GM23338 (cell line): ENCODE data around the gene PPHLN1. TPM values are rescaled to one million over a fixed set of nuclear protein-coding genes. Genes with fewer than 3 reads are reported as not detected.

Source experiments
- ATAC-seq: fragments of 200-7000 bp; cut with Tn5 transposase; 3 replicates; pipeline ENCODE4 v1.9.1; 2020
- DNase-seq: peaks from one replicate; pipeline ENCODE4 v3.0.0-alpha.2; 2015; ENCODE audit warnings: low spot score
- H2AFZ ChIP-seq: fragments of 200-600 bp; sonication (generic); 2 replicates; pipeline ENCODE4 v1.8.0; 2016; ENCODE audit warnings: antibody characterized with exemption, mild to moderate bottlenecking, moderate library complexity
- H3F3A ChIP-seq: fragments of 200-600 bp; sonication (generic); replicated peaks from 2 replicates; pipeline ENCODE4 v1.8.0; 2017; ENCODE audit warnings: antibody characterized with exemption, mixed run types, low read depth
- H3K27ac ChIP-seq: fragments of 200-600 bp; sonication (generic); 2 replicates; pipeline ENCODE4 v1.6.1; 2016; ENCODE audit warnings: low read depth
- H3K27me3 ChIP-seq: fragments of 200-600 bp; sonication (generic); 2 replicates; pipeline ENCODE4 v1.8.0; 2016; ENCODE audit warnings: mild to moderate bottlenecking, mixed run types, moderate library complexity; ENCODE audit not compliant: insufficient read depth
- H3K36me3 ChIP-seq: fragments of 200-600 bp; sonication (generic); 2 replicates; pipeline ENCODE4 v1.8.0; 2016; ENCODE audit warnings: mild to moderate bottlenecking; ENCODE audit not compliant: insufficient read depth
- H3K4me1 ChIP-seq: fragments of 200-600 bp; sonication (generic); 2 replicates; pipeline ENCODE4 v1.8.0; 2016; ENCODE audit warnings: mild to moderate bottlenecking, moderate library complexity; ENCODE audit not compliant: insufficient read depth
- H3K4me2 ChIP-seq: fragments of 200-600 bp; sonication (generic); 2 replicates; pipeline ENCODE4 v1.7.1; 2017; ENCODE audit warnings: mixed run types
- H3K4me3 ChIP-seq: fragments of 200-600 bp; sonication (generic); 2 replicates; pipeline ENCODE4 v1.6.1; 2016; ENCODE audit warnings: mixed run types
- H3K79me2 ChIP-seq: fragments of 200-600 bp; sonication (generic); replicated peaks from 2 replicates; pipeline ENCODE4 v1.8.0; 2017; ENCODE audit warnings: mild to moderate bottlenecking; ENCODE audit not compliant: insufficient read depth
- H3K9me2 ChIP-seq: fragments of 200-600 bp; sonication (generic); 2 replicates; pipeline ENCODE4 v1.8.0; 2017; ENCODE audit not compliant: insufficient read depth
- H4K20me1 ChIP-seq: fragments of 200-600 bp; sonication (generic); replicated peaks from 2 replicates; pipeline ENCODE4 v1.8.0; 2017; ENCODE audit warnings: mild to moderate bottlenecking; ENCODE audit not compliant: insufficient read depth
- H3K27ac Mint-ChIP-seq: 2 replicates; pipeline ENCODE4 v1.8.0; 2020; ENCODE audit warnings: inconsistent platforms, mild to moderate bottlenecking, moderate library complexity, mixed read lengths
- H3K27me3 Mint-ChIP-seq: 3 replicates; pipeline ENCODE4 v1.8.0; 2022; ENCODE audit warnings: low read depth, mild to moderate bottlenecking, moderate library complexity, mixed read lengths, inconsistent platforms; ENCODE audit not compliant: insufficient read depth, poor library complexity
- H3K36me3 Mint-ChIP-seq: 3 replicates; pipeline ENCODE4 v1.8.0; 2021; ENCODE audit warnings: low read depth, mild to moderate bottlenecking, inconsistent platforms, moderate library complexity, mixed read lengths
- H3K4me1 Mint-ChIP-seq: 3 replicates; pipeline ENCODE4 v1.8.0; 2020; ENCODE audit warnings: mild to moderate bottlenecking, inconsistent platforms, mixed read lengths
- H3K4me3 Mint-ChIP-seq: 3 replicates; pipeline ENCODE4 v1.8.0; 2021; ENCODE audit warnings: moderate library complexity, mild to moderate bottlenecking, inconsistent platforms, mixed read lengths
- H3K9me3 Mint-ChIP-seq: 3 replicates; pipeline ENCODE4 v1.8.0; 2020; ENCODE audit warnings: moderate library complexity, mild to moderate bottlenecking, inconsistent platforms, mixed read lengths
- CREB1 ChIP-seq: fragments of 250-450 bp; sonication (Bioruptor Pico); IDR thresholded peaks from 2 replicates; pipeline ENCODE4 v1.5.0; 2020; ENCODE audit warnings: low read depth, mild to moderate bottlenecking, moderate library complexity
- CTCF ChIP-seq, 2 experiments: fragments of 200-600 bp in 1 of 2; sonication (generic) in 1 of 2; conservative IDR thresholded peaks; 2 replicates each; pipeline versions ENCODE4 v1.5.1 to v1.6.1; 2016 to 2017; ENCODE audit warnings: antibody characterized with exemption in 2 of 2, low read depth in 2 of 2, mild to moderate bottlenecking in 2 of 2, moderate library complexity in 1 of 2
- ETS1 ChIP-seq: IDR thresholded peaks from 2 replicates; pipeline ENCODE4 v1.6.1; 2016; ENCODE audit warnings: antibody characterized with exemption
- EZH2 ChIP-seq: fragments of 200-600 bp; sonication (generic); IDR thresholded peaks from one replicate; pipeline ENCODE4 v1.8.0; 2017; ENCODE audit warnings: antibody characterized with exemption, mild to moderate bottlenecking, low read depth; ENCODE audit not compliant: unreplicated experiment
- EZH2phosphoT487 ChIP-seq: fragments of 200-600 bp; sonication (generic); IDR thresholded peaks from one replicate; pipeline ENCODE4 v1.8.1; 2018; ENCODE audit warnings: antibody characterized with exemption; ENCODE audit not compliant: unreplicated experiment
- JUNB ChIP-seq: IDR thresholded peaks from one replicate; pipeline ENCODE4 v1.6.1; 2016; ENCODE audit warnings: antibody characterized with exemption; ENCODE audit not compliant: unreplicated experiment
- NANOG ChIP-seq: IDR thresholded peaks from 2 replicates; pipeline ENCODE4 v1.6.1; 2016; ENCODE audit warnings: antibody characterized with exemption, borderline replicate concordance
- POLR2AphosphoS5 ChIP-seq: IDR thresholded peaks from 2 replicates; pipeline ENCODE4 v1.6.1; 2016; ENCODE audit warnings: antibody characterized with exemption, low read depth
- REST ChIP-seq: IDR thresholded peaks from one replicate; pipeline ENCODE4 v1.6.1; 2018; ENCODE audit warnings: antibody characterized with exemption; ENCODE audit not compliant: unreplicated experiment
- STAT1 ChIP-seq: IDR thresholded peaks from one replicate; pipeline ENCODE4 v1.6.1; 2016; ENCODE audit warnings: antibody characterized with exemption; ENCODE audit not compliant: unreplicated experiment
- ZNF114 ChIP-seq: fragments of 250-450 bp; sonication (Bioruptor Pico); IDR thresholded peaks from 2 replicates; pipeline ENCODE4 v1.5.0; 2020; ENCODE audit warnings: mild to moderate bottlenecking, moderate library complexity
- ZNF331 ChIP-seq: fragments of 250-450 bp; sonication (Bioruptor Pico); IDR thresholded peaks from 2 replicates; pipeline ENCODE4 v1.5.0; 2020; ENCODE audit warnings: low read depth, mild to moderate bottlenecking, moderate library complexity
- ZNF462 ChIP-seq: fragments of 250-450 bp; sonication (Bioruptor Pico); IDR thresholded peaks from 2 replicates; pipeline ENCODE4 v1.5.0; 2020; ENCODE audit warnings: mild to moderate bottlenecking, moderate library complexity
- polyA plus RNA-seq: library from polyadenylated mRNA; unstranded; fragments of >200 nt; fragmentation: Nextera tagmentation; extraction: Ambion mirVana; gene quantifications from 2 replicates; pipeline ENCODE4 v1.2.1, GENCODE V29; 2016
- total RNA-seq: library from RNA; depleted of rRNA; stranded (reverse); fragments of >200 nt; shearing (Covaris generic); gene quantifications from 2 replicates; pipeline ENCODE4 v1.2.3, GENCODE V29; 2014

Gene PPHLN1
- total and polyA plus RNA-seq, 2 experiments from 2014 or later, result 93.0 to 103 TPM

- no peak for ATAC-seq
- Histone ChIP-seq H3K27ac (no peak overlapping the region), H3K4me3 (no peak overlapping the region), H3K4me1 (peaks cover 12% of the 10 kb centered on the region; the same call in 1 of the 2 replicates), H4K20me1 (no peaks in the 10 kb centered on the region), H2AFZ (no peak overlapping the region), H3K27me3 (no peaks in the 10 kb centered on the region), H3K79me2 (no peaks in the 10 kb centered on the region), H3K4me2 (no peak overlapping the region), H3K9me2 (no peaks in the 10 kb centered on the region), H3F3A (no peaks in the 10 kb centered on the region), H3K36me3 (no peaks in the 10 kb centered on the region)
- Mint-ChIP-seq H3K9me3 (no peaks in the 10 kb centered on the region), H3K4me3 (no peak overlapping the region), H3K27me3 (peaks cover 2% of the 10 kb centered on the region), H3K4me1 (peaks cover 16% of the 10 kb centered on the region), H3K36me3 (no peaks in the 10 kb centered on the region), H3K27ac (no peak overlapping the region)
- TF ChIP-seq POLR2AphosphoS5 (no peak), JUNB (no peak), CREB1 (CRISPR knock-in tag) (no peak), CTCF (conservative IDR thresholded peaks at IDR 0.05; ENCODE audit: low read depth in 2 of 2) (no peak), STAT1 (no peak), EZH2 (no peak), ZNF462 (no peak), ETS1 (no peak), ZNF114 (CRISPR knock-in tag) (no peak), ZNF331 (CRISPR knock-in tag) (no peak), REST (no peak), EZH2phosphoT487 (no peak), NANOG (no peak)
- no peak for DNase-seq
These were observed 96.1 kb downstream of the PPHLN1 start for GRCh38 chr12:42421844-42422779.
